Breast epithelium (tissue), 3 donors: Measurements from ENCODE around the gene MARF1.

Source experiments
- POLR2A ChIP-seq: fragments of 450-650 bp; IDR thresholded peaks from one replicate; pipeline ENCODE4 v1.6.1; 2016; ENCODE audit warnings: antibody characterized with exemption, mild to moderate bottlenecking, moderate library complexity
- TF ChIP-seq, protein P1 (sequence below), 3 donors: fragments of 450-650 bp; IDR thresholded peaks; one replicate each; pipeline ENCODE4 v1.5.1; 2016 to 2017; ENCODE audit warnings: antibody characterized with exemption in 3 of 3, mild to moderate bottlenecking in 3 of 3, moderate library complexity in 3 of 3

DNA sequence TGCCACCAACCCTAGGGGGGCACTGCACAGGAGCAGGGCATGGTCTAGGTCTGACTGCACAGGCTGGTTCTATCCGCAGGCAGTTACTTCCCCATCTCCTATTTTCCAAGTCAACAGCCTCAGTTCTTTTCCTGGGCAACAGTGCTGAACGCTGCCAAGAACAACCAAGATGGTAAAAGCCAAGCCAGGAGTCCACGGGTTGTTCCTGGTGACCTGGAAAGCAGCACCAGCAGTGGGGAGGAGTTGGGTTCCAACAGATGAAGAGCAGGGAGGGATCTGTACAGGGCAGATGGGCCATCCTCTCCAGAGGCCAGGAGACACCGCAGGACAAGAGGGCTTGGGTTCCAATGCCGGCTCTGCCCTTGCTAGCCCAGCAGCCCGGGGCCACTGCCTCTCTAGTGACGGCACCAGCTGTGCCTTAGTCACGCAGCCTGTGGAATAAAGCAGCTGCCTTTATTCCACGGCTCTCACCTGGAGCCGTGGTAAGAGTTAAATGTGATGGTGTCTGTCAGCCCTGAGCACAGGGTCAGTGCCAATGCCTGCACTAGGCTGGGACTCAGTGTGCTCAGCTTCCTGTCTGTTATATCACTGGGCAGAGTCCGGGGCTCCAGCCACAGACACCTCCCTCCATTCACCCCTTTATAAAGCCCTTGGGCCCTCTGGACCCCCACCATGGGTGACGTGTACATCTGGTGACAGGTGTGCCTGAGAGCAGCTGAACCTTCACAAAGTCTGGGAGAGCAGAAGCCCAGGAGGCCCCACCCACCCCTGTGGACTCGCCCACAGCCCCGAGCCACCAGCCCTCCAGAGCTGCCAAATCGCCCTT lies 44.9 kb downstream of the MARF1 start:
- TF ChIP-seq, protein P1, sequence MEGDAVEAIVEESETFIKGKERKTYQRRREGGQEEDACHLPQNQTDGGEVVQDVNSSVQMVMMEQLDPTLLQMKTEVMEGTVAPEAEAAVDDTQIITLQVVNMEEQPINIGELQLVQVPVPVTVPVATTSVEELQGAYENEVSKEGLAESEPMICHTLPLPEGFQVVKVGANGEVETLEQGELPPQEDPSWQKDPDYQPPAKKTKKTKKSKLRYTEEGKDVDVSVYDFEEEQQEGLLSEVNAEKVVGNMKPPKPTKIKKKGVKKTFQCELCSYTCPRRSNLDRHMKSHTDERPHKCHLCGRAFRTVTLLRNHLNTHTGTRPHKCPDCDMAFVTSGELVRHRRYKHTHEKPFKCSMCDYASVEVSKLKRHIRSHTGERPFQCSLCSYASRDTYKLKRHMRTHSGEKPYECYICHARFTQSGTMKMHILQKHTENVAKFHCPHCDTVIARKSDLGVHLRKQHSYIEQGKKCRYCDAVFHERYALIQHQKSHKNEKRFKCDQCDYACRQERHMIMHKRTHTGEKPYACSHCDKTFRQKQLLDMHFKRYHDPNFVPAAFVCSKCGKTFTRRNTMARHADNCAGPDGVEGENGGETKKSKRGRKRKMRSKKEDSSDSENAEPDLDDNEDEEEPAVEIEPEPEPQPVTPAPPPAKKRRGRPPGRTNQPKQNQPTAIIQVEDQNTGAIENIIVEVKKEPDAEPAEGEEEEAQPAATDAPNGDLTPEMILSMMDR (IDR thresholded peaks at IDR 0.05), result no peak
- no peak for TF ChIP-seq POLR2A
